HEK293T (cell line): ENCODE results near the gene ANKRD13B.

Experiments
- ELF4 ChIP-seq: fragments of 450-650 bp; IDR thresholded peaks from 2 replicates; pipeline ENCODE4 v1.6.1; 2017; ENCODE audit warnings: antibody characterized with exemption
- HDGF ChIP-seq: fragments of 450-650 bp; IDR thresholded peaks from 2 replicates; pipeline ENCODE4 v1.6.1; 2017; ENCODE audit warnings: antibody characterized with exemption, borderline replicate concordance

DNA sequence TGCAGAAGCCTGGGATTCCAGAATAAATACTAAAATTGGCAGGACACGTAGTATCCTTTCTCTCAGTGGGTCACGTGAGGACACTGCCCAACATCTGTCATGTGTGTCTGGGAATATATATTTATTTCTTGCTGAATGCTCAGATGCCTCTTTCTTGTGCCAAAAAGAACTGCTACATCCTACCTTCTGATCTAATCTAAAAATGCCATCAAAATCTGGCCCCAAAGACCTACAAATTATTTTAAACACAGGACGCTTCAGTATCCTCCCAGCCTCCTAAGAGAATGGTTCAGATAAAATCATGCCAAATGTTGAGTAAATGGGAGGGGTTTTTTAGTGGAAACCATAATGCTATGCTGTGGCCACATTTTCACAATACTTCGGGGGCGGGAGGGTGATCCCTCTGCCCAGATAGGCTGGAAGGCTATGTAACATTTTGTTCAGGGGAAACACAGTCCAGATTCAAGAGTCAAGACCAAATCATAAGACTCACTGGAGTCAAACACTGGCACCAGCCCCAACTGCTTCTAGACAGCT, 52.7 kb downstream of the ANKRD13B start:
- no peak for TF ChIP-seq ELF4
- TF ChIP-seq HDGF: no peak
